Erythroblast (primary cell): ENCODE measurements around the gene P3H2.

ENCODE experiments used
- GATA1 ChIP-seq: IDR thresholded peaks from 2 replicates; pipeline ENCODE4 v1.6.1; 2011; ENCODE audit warnings: low read depth, mild to moderate bottlenecking, control low read depth, low read length, moderate library complexity
- POLR2A ChIP-seq: IDR thresholded peaks from 2 replicates; pipeline ENCODE4 v1.6.1; 2011; ENCODE audit warnings: mild to moderate bottlenecking, low read length

- no peak for TF ChIP-seq POLR2A
- no peak for TF ChIP-seq GATA1
Observed at GRCh38 chr3:189967254-189967865, 153.3 kb downstream of the P3H2 start.
